Osteoblast (primary cell): Measurements from ENCODE around the gene CFL1. TPM values are rescaled to one million over a fixed set of nuclear protein-coding genes. Genes with fewer than 3 reads are reported as not detected.
A peak's percentile ranks its signal among the peaks of the same experiment; 100 is the strongest.

Experiments used
- DNase-seq: peaks from one replicate; pipeline ENCODE4 v3.0.0; 2011; ENCODE audit warnings: low spot score, mixed read lengths; ENCODE audit not compliant: insufficient read length; ENCODE audit errors: missing footprints
- H2AFZ ChIP-seq: 2 replicates; pipeline ENCODE4 v1.6.0; 2011; ENCODE audit warnings: mild to moderate bottlenecking, low read length
- H3K27ac ChIP-seq: 2 replicates; pipeline ENCODE4 v1.5.1; 2011; ENCODE audit warnings: mild to moderate bottlenecking, low read depth, low read length, moderate library complexity
- H3K27me3 ChIP-seq: 2 replicates; pipeline ENCODE4 v1.6.0; 2012; ENCODE audit warnings: mild to moderate bottlenecking, control low read depth, inconsistent platforms, low read length, moderate library complexity; ENCODE audit not compliant: insufficient read depth
- H3K36me3 ChIP-seq: 2 replicates; pipeline ENCODE4 v1.5.1; 2011; ENCODE audit warnings: mild to moderate bottlenecking, low read length, control low read depth, moderate library complexity; ENCODE audit not compliant: insufficient read depth
- H3K4me1 ChIP-seq: 2 replicates; pipeline ENCODE4 v1.5.1; 2011; ENCODE audit warnings: mild to moderate bottlenecking, low read length, control low read depth, moderate library complexity; ENCODE audit not compliant: insufficient read depth
- H3K4me2 ChIP-seq: 2 replicates; pipeline ENCODE4 v1.6.0; 2011; ENCODE audit warnings: mild to moderate bottlenecking, low read length; ENCODE audit not compliant: insufficient read depth
- H3K4me3 ChIP-seq: fragments of 200-600 bp; sonication (generic); 3 replicates; pipeline ENCODE4 v1.5.1; 2012; ENCODE audit warnings: mild to moderate bottlenecking, low read length, inconsistent platforms; ENCODE audit not compliant: insufficient read depth
- H3K79me2 ChIP-seq: 2 replicates; pipeline ENCODE4 v1.6.0; 2012; ENCODE audit warnings: mild to moderate bottlenecking, low read length, control low read depth, inconsistent platforms; ENCODE audit not compliant: insufficient read depth
- H3K9me3 ChIP-seq: 2 replicates; pipeline ENCODE4 v1.5.1; 2011; ENCODE audit warnings: low read depth, low read length, control low read depth
- H4K20me1 ChIP-seq: 2 replicates; pipeline ENCODE4 v1.6.0; 2012; ENCODE audit warnings: mild to moderate bottlenecking, low read length, control low read depth; ENCODE audit not compliant: insufficient read depth
- total RNA-seq: library from RNA; depleted of rRNA; stranded (reverse); fragments of >200 nt; gene quantifications from 2 replicates; pipeline ENCODE4 v1.2.3, GENCODE V29; 2012
- TF ChIP-seq, protein P1 (sequence below): IDR thresholded peaks from 2 replicates; pipeline ENCODE4 v1.5.1; 2011; ENCODE audit warnings: mild to moderate bottlenecking, low read depth, low read length, moderate library complexity; ENCODE audit errors: extremely low read depth

The CFL1 gene
- total RNA-seq, 1 donor, result 704 TPM

DNA sequence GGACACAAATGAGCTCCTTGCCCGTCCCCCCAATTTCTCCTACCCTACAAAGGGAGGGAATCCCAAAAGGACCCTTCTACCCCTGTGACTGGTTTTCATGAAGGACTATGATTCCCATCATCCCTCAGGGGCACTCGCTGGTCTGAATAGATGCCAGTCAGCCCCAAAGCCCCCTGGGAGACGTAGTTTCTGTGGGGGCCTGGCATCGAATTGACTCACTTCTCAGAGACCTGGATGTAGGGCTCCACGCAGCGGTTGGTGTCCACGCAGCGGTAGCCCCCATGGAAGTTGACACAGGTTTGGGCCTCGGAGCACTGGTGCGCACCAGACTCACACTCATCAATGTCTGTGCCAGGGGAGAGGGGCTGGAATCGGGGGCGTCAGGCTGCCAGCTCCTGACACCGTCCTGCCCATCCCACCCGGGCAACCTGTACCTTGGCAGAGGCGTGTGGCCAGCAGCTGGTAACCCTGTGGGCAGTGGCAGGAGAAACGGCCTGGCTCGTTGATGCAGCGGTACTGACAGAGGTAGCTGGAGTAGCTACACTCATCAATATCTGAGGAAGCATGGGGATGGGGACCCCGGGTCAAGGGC is 10.2 kb upstream of the CFL1 start:
- Histone ChIP-seq H3K27me3 (no peaks in the 10 kb centered on the region), H3K36me3 (peaks cover 73% of the 10 kb centered on the region), H3K4me2 (no peak overlapping the region), H3K79me2 (peaks cover 51% of the 10 kb centered on the region), H3K4me3 (no peak overlapping the region), H3K4me1 (peaks cover 18% of the 10 kb centered on the region), H3K27ac (no peak overlapping the region), H3K9me3 (no peaks in the 10 kb centered on the region), H2AFZ (no peak overlapping the region), H4K20me1 (peaks cover 34% of the 10 kb centered on the region)
- peak; percentile 79 for DNase-seq
- TF ChIP-seq, protein P1, sequence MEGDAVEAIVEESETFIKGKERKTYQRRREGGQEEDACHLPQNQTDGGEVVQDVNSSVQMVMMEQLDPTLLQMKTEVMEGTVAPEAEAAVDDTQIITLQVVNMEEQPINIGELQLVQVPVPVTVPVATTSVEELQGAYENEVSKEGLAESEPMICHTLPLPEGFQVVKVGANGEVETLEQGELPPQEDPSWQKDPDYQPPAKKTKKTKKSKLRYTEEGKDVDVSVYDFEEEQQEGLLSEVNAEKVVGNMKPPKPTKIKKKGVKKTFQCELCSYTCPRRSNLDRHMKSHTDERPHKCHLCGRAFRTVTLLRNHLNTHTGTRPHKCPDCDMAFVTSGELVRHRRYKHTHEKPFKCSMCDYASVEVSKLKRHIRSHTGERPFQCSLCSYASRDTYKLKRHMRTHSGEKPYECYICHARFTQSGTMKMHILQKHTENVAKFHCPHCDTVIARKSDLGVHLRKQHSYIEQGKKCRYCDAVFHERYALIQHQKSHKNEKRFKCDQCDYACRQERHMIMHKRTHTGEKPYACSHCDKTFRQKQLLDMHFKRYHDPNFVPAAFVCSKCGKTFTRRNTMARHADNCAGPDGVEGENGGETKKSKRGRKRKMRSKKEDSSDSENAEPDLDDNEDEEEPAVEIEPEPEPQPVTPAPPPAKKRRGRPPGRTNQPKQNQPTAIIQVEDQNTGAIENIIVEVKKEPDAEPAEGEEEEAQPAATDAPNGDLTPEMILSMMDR, result no peak

DNA sequence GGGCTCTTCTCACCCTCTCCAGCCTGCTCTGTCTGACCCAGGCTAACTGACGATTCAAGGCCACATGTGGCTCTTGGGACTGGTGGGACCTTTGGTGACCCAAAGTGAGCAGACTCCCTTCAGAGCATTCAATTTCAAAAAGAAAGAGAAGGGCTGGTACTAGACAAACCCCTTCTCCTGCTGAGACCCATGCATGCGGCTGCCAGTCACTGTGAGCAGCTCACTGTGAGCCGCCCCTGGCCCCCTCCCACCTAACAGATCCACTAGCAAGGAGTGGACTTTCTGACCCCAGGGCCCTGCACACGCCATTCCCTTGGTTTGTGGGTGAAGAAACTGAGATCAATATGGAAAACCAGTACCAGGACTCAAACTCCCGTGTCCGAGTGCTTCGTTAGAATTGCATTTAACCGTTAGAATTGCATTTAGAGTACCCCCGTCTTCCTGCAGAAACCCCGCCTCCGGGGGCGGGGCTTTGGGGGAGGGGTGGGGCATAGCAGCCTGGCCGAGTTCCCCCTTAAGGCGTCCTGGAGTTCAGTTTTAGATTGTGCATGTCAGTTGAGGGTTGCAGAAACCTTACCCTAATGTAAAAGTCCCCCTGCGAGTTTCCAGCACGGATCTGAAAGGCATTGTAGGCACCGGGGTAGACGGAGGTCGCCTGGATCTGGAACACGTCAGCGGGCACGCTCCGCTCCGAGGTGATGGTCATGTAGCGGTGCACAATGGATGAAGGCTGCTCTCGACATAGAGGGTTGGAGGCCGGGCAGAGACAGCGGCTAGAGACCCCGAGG is 9.5 kb upstream of the CFL1 start:
- TF ChIP-seq, protein P1, result no peak
- peaks cover 15% of the 10 kb centered on the region for H3K4me1 ChIP-seq
- no peak overlapping the region for H3K27ac ChIP-seq
- H3K9me3 ChIP-seq, result no peaks in the 10 kb centered on the region
- H3K4me3 ChIP-seq, result no peak overlapping the region
- no peaks in the 10 kb centered on the region for H3K27me3 ChIP-seq
- peaks cover 55% of the 10 kb centered on the region for H3K79me2 ChIP-seq
- H3K4me2 ChIP-seq, result no peak overlapping the region
- DNase-seq, result peak; percentile 82
- no peak overlapping the region for H2AFZ ChIP-seq
- H3K36me3 ChIP-seq, result peaks cover 79% of the 10 kb centered on the region
- peaks cover 35% of the 10 kb centered on the region for H4K20me1 ChIP-seq

DNA sequence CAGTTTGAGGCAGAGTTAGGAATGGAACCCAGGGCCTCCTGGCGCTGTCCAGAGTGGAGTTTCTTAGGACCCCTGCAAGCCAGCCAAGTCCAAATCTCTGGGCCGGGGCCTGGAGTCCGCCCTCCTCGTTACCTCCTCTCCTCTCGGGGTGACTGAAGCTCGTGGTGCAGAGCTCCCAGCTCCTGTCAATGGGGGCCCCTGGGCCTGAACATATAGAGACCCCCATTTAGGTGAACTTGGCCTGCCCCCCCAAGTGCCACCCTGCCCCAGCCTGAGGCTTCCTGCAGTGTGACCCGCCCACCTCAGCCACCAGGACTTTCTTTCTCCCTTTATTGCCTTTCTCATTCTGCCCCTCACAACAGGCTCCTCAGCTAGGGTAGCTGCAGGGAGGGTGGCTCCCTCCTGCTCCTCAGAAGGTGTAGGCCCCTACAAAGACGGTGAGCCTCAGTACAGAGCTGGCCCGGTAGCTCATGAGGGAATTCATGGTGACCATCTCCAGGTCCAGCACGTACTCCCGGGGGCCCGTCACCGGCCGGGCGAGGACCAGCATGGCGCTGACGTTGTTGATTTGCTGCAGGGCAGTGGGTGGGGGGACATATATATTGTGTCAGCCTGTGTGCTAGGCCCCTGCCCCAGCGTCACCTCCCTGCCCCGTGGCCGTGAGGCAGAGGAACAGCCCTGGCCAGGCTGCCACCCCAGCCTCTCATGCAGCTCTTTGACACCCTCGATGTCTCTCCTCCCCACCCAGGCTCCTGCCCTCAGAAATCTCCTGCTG is 8.7 kb upstream of the CFL1 start:
- Histone ChIP-seq H3K9me3 (no peaks in the 10 kb centered on the region), H3K27me3 (no peaks in the 10 kb centered on the region), H3K79me2 (peaks cover 59% of the 10 kb centered on the region), H2AFZ (no peak overlapping the region), H3K36me3 (peaks cover 87% of the 10 kb centered on the region), H4K20me1 (peaks cover 35% of the 10 kb centered on the region), H3K4me1 (peaks cover 21% of the 10 kb centered on the region), H3K4me3 (no peak overlapping the region), H3K27ac (no peak overlapping the region), H3K4me2 (no peak overlapping the region)
- TF ChIP-seq, protein P1, result no peak
- DNase-seq, result peak; percentile 72
